Colonic mucosa (tissue), 4 donors: Measurements from ENCODE around the gene GLUD2. TPM values are rescaled to one million over a fixed set of nuclear protein-coding genes. Genes with fewer than 3 reads are reported as not detected.

Experiments
- DNase-seq: peaks from one replicate; pipeline ENCODE4 v3.0.0-alpha.2; 2020
- H3K27ac ChIP-seq: fragments of 200-600 bp; one replicate; pipeline ENCODE4 v1.8.0; 2021
- H3K27me3 ChIP-seq: fragments of 200-600 bp; one replicate; pipeline ENCODE4 v1.8.0; 2021
- H3K36me3 ChIP-seq: fragments of 200-600 bp; one replicate; pipeline ENCODE4 v1.8.0; 2021
- H3K4me1 ChIP-seq: fragments of 200-600 bp; one replicate; pipeline ENCODE4 v1.8.0; 2021; ENCODE audit warnings: mild to moderate bottlenecking
- H3K4me3 ChIP-seq: fragments of 200-600 bp; one replicate; pipeline ENCODE4 v1.8.0; 2021
- H3K9ac ChIP-seq, 2 donors: one replicate each; pipeline ENCODE4 v1.7.0; 2013; ENCODE audit warnings: control low read depth in 2 of 2, low read depth in 2 of 2, low read length in 2 of 2
- H3K9me3 ChIP-seq: fragments of 200-600 bp; one replicate; pipeline ENCODE4 v1.8.0; 2021
- intact Hi-C: fragments of 100-400 bp; cut with DNase I; formaldehyde crosslinking; loops from one replicate; pipeline ENCODE4 v1.14.1; 2022
- total RNA-seq, 2 donors: library from RNA; stranded (reverse); fragmentation: NEBNext Ultra II Directional in 1 of 2; extraction: Animal tissue kit (Norgen Biotek cat#: 25700) in 1 of 2; gene quantifications; one replicate each; pipeline ENCODE4 v1.2.1, GENCODE V29; 2021
- TF ChIP-seq, protein P1 (sequence below): fragments of 200-600 bp; IDR thresholded peaks from one replicate; pipeline ENCODE4 v1.8.0; 2022; ENCODE audit warnings: antibody characterized with exemption, mild to moderate bottlenecking
- donor health status: healthy.
- donor health status: DM: no; HTN: no; CAD: no.
- donor health status: DM: no; HTN: no; CAD: no.

The GLUD2 gene
- total RNA-seq, 2 donors from 2014 or later, result 0.30 to 0.74 TPM

DNA sequence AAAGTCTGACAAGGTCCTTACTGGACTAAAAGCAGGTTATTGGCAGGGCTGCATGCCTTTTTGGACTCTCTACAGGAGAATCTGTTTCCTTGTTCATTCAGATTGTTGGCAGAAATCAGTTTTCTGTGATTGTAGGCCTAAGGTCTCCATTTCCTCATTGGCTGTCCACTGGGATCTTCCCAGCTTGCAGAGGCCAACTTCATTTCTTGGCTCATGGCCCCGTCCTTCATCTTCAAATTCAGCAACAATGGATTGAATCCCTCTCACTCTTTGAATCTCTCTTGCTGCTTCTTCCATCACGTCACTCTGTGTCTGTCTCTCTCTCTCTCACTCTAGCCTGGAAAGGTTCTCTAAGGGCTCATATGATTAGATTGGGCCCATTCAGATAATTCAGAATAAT is 14.9 kb upstream of the GLUD2 start:
- intact Hi-C loops, result no loop called here
- no peak for DNase-seq

DNA sequence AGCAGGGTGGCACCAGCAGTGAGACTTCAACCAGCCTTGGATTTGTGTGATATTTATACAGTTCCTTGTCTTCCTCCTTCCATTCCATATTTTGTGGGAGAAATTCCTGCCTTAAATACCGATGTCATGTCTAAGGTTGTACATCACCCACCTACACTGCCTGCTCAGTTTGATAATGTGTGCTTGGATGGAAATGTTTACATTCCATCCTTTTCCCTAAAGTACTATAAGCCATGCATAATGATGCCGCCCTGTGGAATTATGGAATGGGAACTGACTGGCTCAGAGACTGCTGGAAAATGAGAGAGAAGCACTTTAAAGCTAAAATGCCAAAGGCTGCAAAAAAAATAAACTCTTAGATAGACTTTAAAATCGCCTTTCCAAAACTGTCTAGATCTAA is 11.3 kb upstream of the GLUD2 start:
- no peak for DNase-seq
- Histone ChIP-seq H3K36me3 (no peaks in the 10 kb centered on the region), H3K4me1 (no peaks in the 10 kb centered on the region), H3K4me3 (no peak overlapping the region), H3K9me3 (no peaks in the 10 kb centered on the region), H3K9ac (no peak overlapping the region), H3K27ac (no peak overlapping the region), H3K27me3 (no peaks in the 10 kb centered on the region)
- TF ChIP-seq, protein P1, sequence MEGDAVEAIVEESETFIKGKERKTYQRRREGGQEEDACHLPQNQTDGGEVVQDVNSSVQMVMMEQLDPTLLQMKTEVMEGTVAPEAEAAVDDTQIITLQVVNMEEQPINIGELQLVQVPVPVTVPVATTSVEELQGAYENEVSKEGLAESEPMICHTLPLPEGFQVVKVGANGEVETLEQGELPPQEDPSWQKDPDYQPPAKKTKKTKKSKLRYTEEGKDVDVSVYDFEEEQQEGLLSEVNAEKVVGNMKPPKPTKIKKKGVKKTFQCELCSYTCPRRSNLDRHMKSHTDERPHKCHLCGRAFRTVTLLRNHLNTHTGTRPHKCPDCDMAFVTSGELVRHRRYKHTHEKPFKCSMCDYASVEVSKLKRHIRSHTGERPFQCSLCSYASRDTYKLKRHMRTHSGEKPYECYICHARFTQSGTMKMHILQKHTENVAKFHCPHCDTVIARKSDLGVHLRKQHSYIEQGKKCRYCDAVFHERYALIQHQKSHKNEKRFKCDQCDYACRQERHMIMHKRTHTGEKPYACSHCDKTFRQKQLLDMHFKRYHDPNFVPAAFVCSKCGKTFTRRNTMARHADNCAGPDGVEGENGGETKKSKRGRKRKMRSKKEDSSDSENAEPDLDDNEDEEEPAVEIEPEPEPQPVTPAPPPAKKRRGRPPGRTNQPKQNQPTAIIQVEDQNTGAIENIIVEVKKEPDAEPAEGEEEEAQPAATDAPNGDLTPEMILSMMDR, result no peak
- intact Hi-C loops, result no loop called here

More for the DNA sequence above, 14.9 kb upstream of the GLUD2 start:
- no peak overlapping the region for H3K4me3 ChIP-seq
- no peak overlapping the region for H3K27ac ChIP-seq
- no peak overlapping the region for H3K9ac ChIP-seq
- H3K27me3 ChIP-seq, result no peaks in the 10 kb centered on the region
- no peaks in the 10 kb centered on the region for H3K9me3 ChIP-seq
- TF ChIP-seq, protein P1, result no peak
- H3K36me3 ChIP-seq, result no peaks in the 10 kb centered on the region
- no peaks in the 10 kb centered on the region for H3K4me1 ChIP-seq

DNA sequence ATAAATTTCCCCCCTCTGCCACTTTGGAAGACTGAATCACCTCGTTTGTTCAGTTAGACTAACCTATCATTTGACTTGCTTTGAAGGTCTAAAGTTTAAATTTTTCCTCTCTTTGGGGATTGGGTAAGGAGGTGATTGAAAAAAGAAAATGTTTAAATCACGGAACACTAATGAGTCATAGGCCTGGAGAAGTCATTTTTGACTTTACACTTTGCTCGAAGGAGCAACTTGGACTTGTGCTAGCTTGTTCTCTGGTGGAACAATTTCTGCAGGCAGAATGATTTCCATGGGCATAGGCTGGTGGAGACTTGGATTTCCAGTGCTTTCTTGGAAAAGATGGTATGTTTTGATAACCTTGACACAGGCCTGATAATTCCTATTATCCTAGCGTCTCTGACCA is 10.5 kb upstream of the GLUD2 start:
- Histone ChIP-seq H3K27me3 (no peaks in the 10 kb centered on the region), H3K36me3 (no peaks in the 10 kb centered on the region), H3K4me3 (no peak overlapping the region), H3K9me3 (no peaks in the 10 kb centered on the region), H3K27ac (no peak overlapping the region), H3K9ac (no peak overlapping the region), H3K4me1 (no peaks in the 10 kb centered on the region)
- intact Hi-C loops, result no loop called here
- TF ChIP-seq, protein P1, result no peak
- DNase-seq, result no peak

GRCh38 chrX:121050781-121051180 is 3.4 kb downstream of the GLUD2 start:
- intact Hi-C loops, result no loop called here
- no peak for DNase-seq
- Histone ChIP-seq H3K4me1 (no peaks in the 10 kb centered on the region), H3K36me3 (no peaks in the 10 kb centered on the region), H3K27ac (no peak overlapping the region), H3K9ac (no peak overlapping the region), H3K27me3 (no peaks in the 10 kb centered on the region), H3K9me3 (no peaks in the 10 kb centered on the region), H3K4me3 (no peak overlapping the region)
- TF ChIP-seq, protein P1, result no peak

GRCh38 chrX:121052122-121052521 is 4.7 kb downstream of the GLUD2 start:
- no peaks in the 10 kb centered on the region for H3K27me3 ChIP-seq
- no peaks in the 10 kb centered on the region for H3K4me1 ChIP-seq
- TF ChIP-seq, protein P1, result no peak
- H3K4me3 ChIP-seq, result no peak overlapping the region
- H3K9me3 ChIP-seq, result no peaks in the 10 kb centered on the region
- no peak overlapping the region for H3K27ac ChIP-seq
- DNase-seq, result no peak
- intact Hi-C loops, result no loop called here
- no peaks in the 10 kb centered on the region for H3K36me3 ChIP-seq
- H3K9ac ChIP-seq, result no peak overlapping the region

- DNase-seq, result no peak
- Histone ChIP-seq H3K27me3 (no peaks in the 10 kb centered on the region), H3K9me3 (no peaks in the 10 kb centered on the region), H3K36me3 (no peaks in the 10 kb centered on the region), H3K9ac (no peak overlapping the region), H3K27ac (no peak overlapping the region), H3K4me1 (no peaks in the 10 kb centered on the region), H3K4me3 (no peak overlapping the region)
- intact Hi-C loops, result no loop called here
- TF ChIP-seq, protein P1, result no peak
These were observed 14.9 kb downstream of the GLUD2 start for GRCh38 chrX:121062289-121062688.
